Transverse colon (tissue), 3 donors: ENCODE results near the gene EID3.

Source experiments
- CTCF ChIP-seq, 5 experiments: fragments of 200-600 bp in 3 of 5; fragments of 450-650 bp in 2 of 5; sonication (generic) in 3 of 5; IDR thresholded peaks; 1 replicate in 2 of 5; 2 replicates in 3 of 5; pipeline ENCODE4 v1.5.1; 2016 to 2017; ENCODE audit warnings: antibody characterized with exemption in 5 of 5, inconsistent platforms in 3 of 5, mild to moderate bottlenecking in 2 of 5, moderate library complexity in 1 of 5
- POLR2A ChIP-seq: fragments of 450-650 bp; IDR thresholded peaks from one replicate; pipeline ENCODE4 v1.6.1; 2016; ENCODE audit warnings: antibody characterized with exemption, mild to moderate bottlenecking, moderate library complexity

DNA sequence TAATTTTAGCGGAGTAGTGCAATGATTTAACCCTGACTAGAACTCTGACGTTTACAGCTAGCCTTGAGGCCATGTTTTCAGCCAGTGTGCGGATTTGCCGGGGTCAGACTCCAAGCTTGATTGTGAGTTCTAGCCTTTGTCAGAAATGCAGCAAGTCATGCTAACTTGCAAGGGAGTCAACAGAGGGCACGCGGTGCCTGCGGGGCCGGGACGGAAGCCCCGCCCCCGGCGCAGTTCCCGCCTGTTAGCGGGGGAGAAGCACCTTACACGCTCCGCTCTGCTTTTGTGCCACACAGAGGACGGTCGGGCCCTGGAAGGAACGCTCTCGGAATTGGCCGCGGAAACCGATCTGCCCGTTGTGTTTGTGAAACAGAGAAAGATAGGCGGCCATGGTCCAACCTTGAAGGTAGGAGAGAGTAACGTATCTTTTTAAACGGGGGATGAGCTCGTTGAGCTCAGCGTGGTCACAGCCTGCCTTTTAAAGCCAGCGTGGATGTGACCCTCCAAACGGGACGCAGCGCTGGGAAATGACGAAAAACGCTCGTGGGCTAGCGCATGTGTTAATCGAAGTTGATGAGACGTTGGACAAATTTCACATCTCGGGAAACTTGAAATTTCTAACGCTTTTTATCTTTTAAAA, 14.8 kb upstream of the EID3 start:
- TF ChIP-seq POLR2A (peak; percentile 91), CTCF (IDR thresholded peaks at IDR 0.05) (no peak)
